Peyer's patch (tissue), 4 donors: Measurements from ENCODE around the gene CTXND1. TPM values are rescaled to one million over a fixed set of nuclear protein-coding genes. Genes with fewer than 3 reads are reported as not detected.

Source experiments
- DNase-seq, 3 donors: peaks; one replicate each; pipeline ENCODE4 v3.0.0-alpha.2; 2017 to 2019
- H3K27ac ChIP-seq, 4 donors: fragments of 200-600 bp; sonication (generic); one replicate each; pipeline ENCODE4 v1.5.1; 2016 to 2019
- H3K27me3 ChIP-seq, 2 donors: fragments of 200-600 bp; sonication (generic); one replicate each; pipeline ENCODE4 v1.5.1; 2019
- H3K36me3 ChIP-seq, 3 donors: fragments of 200-600 bp; sonication (generic); one replicate each; pipeline ENCODE4 v1.5.1; 2016 to 2019
- H3K4me1 ChIP-seq, 4 donors: fragments of 200-600 bp; sonication (generic); one replicate each; pipeline ENCODE4 v1.5.1; 2016 to 2019
- H3K4me3 ChIP-seq, 4 donors: fragments of 200-600 bp; sonication (generic); 1 replicate in 3 of 4; 2 replicates in 1 of 4; pipeline ENCODE4 v1.5.1; 2016 to 2019; ENCODE audit warnings: mild to moderate bottlenecking in 1 of 4
- H3K9me3 ChIP-seq, 4 donors: fragments of 200-600 bp; sonication (generic); one replicate each; pipeline ENCODE4 v1.5.1; 2016 to 2019; ENCODE audit warnings: mild to moderate bottlenecking in 1 of 4
- POLR2A ChIP-seq, 2 donors: fragments of 450-650 bp; IDR thresholded peaks; one replicate each; pipeline ENCODE4 v1.5.1; 2017; ENCODE audit warnings: antibody characterized with exemption in 2 of 2, mild to moderate bottlenecking in 2 of 2, moderate library complexity in 2 of 2
- total RNA-seq, 4 donors: library from RNA; depleted of rRNA; stranded (reverse); fragments of >200 nt; gene quantifications; one replicate each; pipeline ENCODE4 v1.1.0, GENCODE V29; 2016
- TF ChIP-seq, protein P1 (sequence below), 6 experiments: fragments of 450-650 bp in 4 of 6; fragments of 200-600 bp in 2 of 6; sonication (generic) in 1 of 6; IDR thresholded peaks; one replicate each; pipeline ENCODE4 v1.5.1; 2017 to 2019; ENCODE audit warnings: antibody characterized with exemption in 6 of 6, mild to moderate bottlenecking in 3 of 6, moderate library complexity in 1 of 6

The CTXND1 gene
- total RNA-seq, 4 donors from 2014 or later = 0.53 to 5.0 (median 0.54) TPM; not detected in 1

DNA sequence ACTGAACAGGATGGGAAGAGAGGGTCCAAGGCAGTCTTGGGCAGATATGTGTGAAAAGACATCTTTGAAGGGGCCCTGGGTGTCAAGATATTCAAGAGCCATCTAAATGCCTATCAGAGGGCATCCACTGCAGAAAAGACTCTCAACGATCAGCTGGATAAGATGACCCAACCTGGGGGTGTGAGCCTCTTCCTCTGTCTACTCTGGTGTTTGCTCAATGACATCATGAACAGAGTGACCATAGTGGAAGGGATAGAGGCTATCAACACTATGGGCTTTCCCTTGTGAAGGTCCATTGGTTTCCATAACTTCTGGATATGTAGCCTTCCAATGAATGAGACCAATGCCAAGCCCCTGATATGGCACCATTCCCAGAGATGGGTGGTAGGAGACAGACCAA is 57.1 kb downstream of the CTXND1 start:
- H3K27ac ChIP-seq = no peak overlapping the region
- TF ChIP-seq, protein P1, sequence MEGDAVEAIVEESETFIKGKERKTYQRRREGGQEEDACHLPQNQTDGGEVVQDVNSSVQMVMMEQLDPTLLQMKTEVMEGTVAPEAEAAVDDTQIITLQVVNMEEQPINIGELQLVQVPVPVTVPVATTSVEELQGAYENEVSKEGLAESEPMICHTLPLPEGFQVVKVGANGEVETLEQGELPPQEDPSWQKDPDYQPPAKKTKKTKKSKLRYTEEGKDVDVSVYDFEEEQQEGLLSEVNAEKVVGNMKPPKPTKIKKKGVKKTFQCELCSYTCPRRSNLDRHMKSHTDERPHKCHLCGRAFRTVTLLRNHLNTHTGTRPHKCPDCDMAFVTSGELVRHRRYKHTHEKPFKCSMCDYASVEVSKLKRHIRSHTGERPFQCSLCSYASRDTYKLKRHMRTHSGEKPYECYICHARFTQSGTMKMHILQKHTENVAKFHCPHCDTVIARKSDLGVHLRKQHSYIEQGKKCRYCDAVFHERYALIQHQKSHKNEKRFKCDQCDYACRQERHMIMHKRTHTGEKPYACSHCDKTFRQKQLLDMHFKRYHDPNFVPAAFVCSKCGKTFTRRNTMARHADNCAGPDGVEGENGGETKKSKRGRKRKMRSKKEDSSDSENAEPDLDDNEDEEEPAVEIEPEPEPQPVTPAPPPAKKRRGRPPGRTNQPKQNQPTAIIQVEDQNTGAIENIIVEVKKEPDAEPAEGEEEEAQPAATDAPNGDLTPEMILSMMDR (IDR thresholded peaks at IDR 0.05) = no peak
- TF ChIP-seq POLR2A (IDR thresholded peaks at IDR 0.05) = no peak

DNA sequence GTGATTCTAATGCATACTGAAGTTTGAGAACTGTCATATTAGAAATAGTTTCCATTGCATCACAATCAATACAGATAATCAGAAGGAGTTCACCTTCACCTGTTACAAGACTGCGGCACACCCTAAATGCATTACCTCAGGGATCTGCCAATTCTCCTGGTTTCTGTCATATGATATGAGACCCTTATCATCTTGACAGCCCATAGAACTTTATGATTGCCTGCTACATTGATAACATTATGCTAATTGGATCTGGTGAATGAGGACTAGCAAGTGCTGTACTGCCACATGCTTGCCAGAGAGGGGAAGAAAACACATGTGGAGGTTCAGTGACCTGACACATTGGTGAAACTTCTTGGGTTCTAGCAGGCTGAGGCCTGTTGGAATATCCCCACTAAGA is 57.8 kb downstream of the CTXND1 start:
- no peak for TF ChIP-seq POLR2A (IDR thresholded peaks at IDR 0.05)
- TF ChIP-seq, protein P1 (IDR thresholded peaks at IDR 0.05) = no peak
- Histone ChIP-seq H3K36me3 (no peaks in the 10 kb centered on the region), H3K9me3 (no peaks in the 10 kb centered on the region), H3K4me3 (no peak overlapping the region), H3K4me1 (no peaks in the 10 kb centered on the region), H3K27ac (no peak overlapping the region), H3K27me3 (no peaks in the 10 kb centered on the region)
- no peak for DNase-seq

More for the DNA sequence above, 57.1 kb downstream of the CTXND1 start:
- Histone ChIP-seq H3K4me3 (no peak overlapping the region), H3K36me3 (no peaks in the 10 kb centered on the region), H3K9me3 (no peaks in the 10 kb centered on the region), H3K4me1 (no peaks in the 10 kb centered on the region), H3K27me3 (no peaks in the 10 kb centered on the region)
- DNase-seq = no peak

DNA sequence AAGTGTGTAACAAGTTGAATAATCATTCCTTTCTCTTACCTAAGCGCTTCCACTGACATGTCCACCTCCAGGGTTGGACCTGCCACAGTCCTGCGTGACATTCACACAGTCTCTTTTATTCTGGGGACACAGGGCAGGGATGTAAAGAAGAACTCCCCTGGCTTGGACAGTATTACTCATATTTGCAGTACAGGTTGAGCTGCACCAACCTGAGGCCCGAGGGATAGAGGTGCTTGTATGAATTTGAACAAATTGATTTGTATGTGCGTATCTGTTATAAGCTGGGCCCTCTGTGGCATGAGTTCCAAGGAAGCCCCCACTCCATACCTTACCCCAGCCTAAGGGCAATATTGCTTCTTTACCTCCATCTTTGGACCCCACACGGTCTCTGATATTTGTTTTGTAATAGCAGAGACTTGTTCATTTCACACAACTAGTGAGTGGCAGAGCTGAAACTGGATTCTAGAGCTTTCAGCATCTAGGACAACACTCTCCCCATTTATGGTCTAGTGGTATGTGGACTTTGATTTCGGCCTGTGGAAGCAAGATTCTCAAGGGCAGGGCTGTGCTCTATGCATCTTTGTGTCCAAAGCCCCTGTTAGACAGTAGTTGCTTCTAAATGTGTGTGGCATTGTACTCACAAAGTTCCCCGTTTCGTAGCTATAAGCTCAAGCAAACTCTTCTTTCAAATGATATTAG is 60.0 kb downstream of the CTXND1 start:
- Histone ChIP-seq H3K4me1 (no peaks in the 10 kb centered on the region), H3K27ac (no peak overlapping the region), H3K27me3 (no peaks in the 10 kb centered on the region), H3K4me3 (no peak overlapping the region), H3K9me3 (no peaks in the 10 kb centered on the region), H3K36me3 (peaks cover 0 to 3% (median 0%) of the 10 kb centered on the region in 3 donors)
- TF ChIP-seq, protein P1 (IDR thresholded peaks at IDR 0.05) = no peak
- TF ChIP-seq POLR2A (IDR thresholded peaks at IDR 0.05) = no peak
- DNase-seq = no peak

DNA sequence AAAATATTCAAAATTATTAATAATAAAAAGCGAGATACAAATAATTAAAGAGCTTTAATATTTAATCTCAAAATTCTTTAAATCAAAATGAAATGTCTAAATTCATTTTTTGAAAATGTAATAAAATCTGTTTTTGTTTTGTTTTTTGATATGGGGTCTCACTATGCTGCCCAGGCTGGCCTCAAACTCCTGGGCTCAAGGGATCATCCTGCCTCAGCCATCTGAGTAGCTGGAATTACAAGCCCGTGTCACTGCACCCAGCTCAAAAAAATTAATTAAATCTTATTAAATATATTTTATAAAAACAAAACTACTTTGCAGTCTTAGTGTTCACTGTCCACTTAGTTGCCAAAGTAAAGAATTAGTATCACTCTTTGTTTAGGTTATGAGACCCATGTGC is 60.8 kb downstream of the CTXND1 start:
- Histone ChIP-seq H3K36me3 (peaks cover 0 to 12% (median 0%) of the 10 kb centered on the region in 3 donors), H3K27ac (no peak overlapping the region), H3K9me3 (no peaks in the 10 kb centered on the region), H3K4me3 (no peak overlapping the region), H3K27me3 (no peaks in the 10 kb centered on the region), H3K4me1 (no peaks in the 10 kb centered on the region)
- TF ChIP-seq POLR2A (IDR thresholded peaks at IDR 0.05) = no peak
- TF ChIP-seq, protein P1 (IDR thresholded peaks at IDR 0.05) = no peak
- no peak for DNase-seq

DNA sequence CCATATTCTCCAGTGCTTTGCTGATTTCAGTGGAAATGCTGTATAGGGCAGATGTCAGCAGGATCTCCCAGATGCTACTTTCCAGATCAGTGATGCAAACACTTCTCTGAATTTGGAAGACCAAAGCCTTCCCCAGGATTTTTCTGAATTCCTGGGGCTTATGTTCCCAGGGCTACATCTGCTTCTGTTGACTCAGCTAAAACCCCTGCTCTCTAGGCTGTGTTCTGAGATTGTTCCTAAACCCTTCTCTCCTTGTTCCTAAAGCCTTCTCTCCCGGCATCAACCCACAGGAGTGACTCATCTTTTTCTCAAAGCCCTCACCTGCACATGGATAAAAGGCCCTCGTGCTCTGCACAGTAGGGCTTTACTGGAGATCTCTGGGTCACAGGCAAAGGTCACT is 63.8 kb downstream of the CTXND1 start:
- no peak for DNase-seq
- Histone ChIP-seq H3K4me3 (no peak overlapping the region), H3K27me3 (no peaks in the 10 kb centered on the region), H3K27ac (no peak overlapping the region), H3K9me3 (no peaks in the 10 kb centered on the region), H3K4me1 (no peaks in the 10 kb centered on the region), H3K36me3 (peaks cover 0 to 32% (median 0%) of the 10 kb centered on the region in 3 donors)
- TF ChIP-seq POLR2A (IDR thresholded peaks at IDR 0.05) = no peak
- TF ChIP-seq, protein P1 (IDR thresholded peaks at IDR 0.05) = no peak
